ENCODE data around the gene KLHDC3. TPM values are rescaled to one million over a fixed set of nuclear protein-coding genes. Genes with fewer than 3 reads are reported as not detected.

KLHDC3 gene
- total and polyA plus RNA-seq, 2 of the 13 experiments (the other 11 are each of a cell fraction or from before 2014, with no cell fraction given), result 78.3 to 91.5 TPM

GRCh38 chr6:43013097-43013842 is 779 bp upstream of the KLHDC3 start (continued):
- TF ChIP-seq THAP8 (CRISPR knock-in tag; IDR thresholded peaks at IDR 0.05; ENCODE audit: borderline replicate concordance), result no peak
- no peak for TF ChIP-seq DMAP1 (CRISPR knock-in tag; IDR thresholded peaks at IDR 0.05)
- no peak for TF ChIP-seq GABPA (IDR thresholded peaks at IDR 0.05; ENCODE audit: low read depth, low read length)
- TF ChIP-seq GABPA (CRISPR knock-in tag; IDR thresholded peaks at IDR 0.05; ENCODE audit: low read depth), result no peak
- peak; percentile 80; the same call in 1 of the 2 replicates for TF ChIP-seq ZNF567 (CRISPR knock-in tag; IDR thresholded peaks at IDR 0.05; ENCODE audit: borderline replicate concordance)
- TF ChIP-seq ZBTB21 (CRISPR knock-in tag; IDR thresholded peaks at IDR 0.05), result no peak
- TF ChIP-seq ZNF549 (CRISPR knock-in tag; IDR thresholded peaks at IDR 0.05), result no peak
- no peak for TF ChIP-seq PREB (CRISPR knock-in tag; IDR thresholded peaks at IDR 0.05)
- no peak for TF ChIP-seq ZNF333 (CRISPR knock-in tag; IDR thresholded peaks at IDR 0.05; ENCODE audit: borderline replicate concordance)
- TF ChIP-seq SIN3A (IDR thresholded peaks at IDR 0.05; ENCODE audit: borderline replicate concordance, low read depth, low read length), result no peak
- no peak for TF ChIP-seq SYNCRIP (IDR thresholded peaks at IDR 0.05; ENCODE audit: insufficient read depth, low read depth, low read length)
- no peak for TF ChIP-seq FOXK1 (CRISPR knock-in tag; IDR thresholded peaks at IDR 0.05; ENCODE audit: borderline replicate concordance, low read depth)
- TF ChIP-seq ZNF619 (CRISPR knock-in tag; IDR thresholded peaks at IDR 0.05), result no peak
- TF ChIP-seq CEBPZ (IDR thresholded peaks at IDR 0.05; ENCODE audit: low read length), result no peak
- TF ChIP-seq HMG20A (CRISPR knock-in tag; IDR thresholded peaks at IDR 0.05; ENCODE audit: borderline replicate concordance), result no peak
- TF ChIP-seq KDM1A (CRISPR knock-in tag; IDR thresholded peaks at IDR 0.05), result no peak
- no peak for TF ChIP-seq GTF3A (CRISPR knock-in tag; conservative IDR thresholded peaks at IDR 0.05)
- TF ChIP-seq ARID5B (CRISPR knock-in tag; IDR thresholded peaks at IDR 0.05), result no peak
- TF ChIP-seq ETS1 (CRISPR knock-in tag; IDR thresholded peaks at IDR 0.05), result no peak
- TF ChIP-seq REXO4 (CRISPR knock-in tag; IDR thresholded peaks at IDR 0.05; ENCODE audit: borderline replicate concordance), result no peak
- no peak for TF ChIP-seq NCOA1 (CRISPR knock-in tag; IDR thresholded peaks at IDR 0.05)
